ENCODE measurements around the gene MRPS18A.
A peak's percentile ranks its signal among the peaks of the same experiment; 100 is the strongest.

The MRPS18A gene

GRCh38 chr6:43630980-43631619 lies 56.5 kb downstream of the MRPS18A start:
- DNase-seq = no peak

GRCh38 chr6:43629505-43630300 lies 57.9 kb downstream of the MRPS18A start:
- peak; percentile 99 for DNase-seq

- DNase-seq = peak; percentile 99
These were observed 58.5 kb downstream of the MRPS18A start, which contains the start of gene GTPBP2 for GRCh38 chr6:43629104-43629504. Gene GTPBP2 (minus strand): TSS chr6:43629264. CDS start chr6:43629162, 102 bp downstream.

GRCh38 chr6:43628393-43629103 lies 59.0 kb downstream of the MRPS18A start:
- peak; percentile 51 for DNase-seq

- DNase-seq = peak; percentile 93
These were observed 60.4 kb downstream of the MRPS18A start for GRCh38 chr6:43627008-43627825.

- no peak for DNase-seq
These were observed 62.1 kb downstream of the MRPS18A start for GRCh38 chr6:43625393-43625992.

DNA sequence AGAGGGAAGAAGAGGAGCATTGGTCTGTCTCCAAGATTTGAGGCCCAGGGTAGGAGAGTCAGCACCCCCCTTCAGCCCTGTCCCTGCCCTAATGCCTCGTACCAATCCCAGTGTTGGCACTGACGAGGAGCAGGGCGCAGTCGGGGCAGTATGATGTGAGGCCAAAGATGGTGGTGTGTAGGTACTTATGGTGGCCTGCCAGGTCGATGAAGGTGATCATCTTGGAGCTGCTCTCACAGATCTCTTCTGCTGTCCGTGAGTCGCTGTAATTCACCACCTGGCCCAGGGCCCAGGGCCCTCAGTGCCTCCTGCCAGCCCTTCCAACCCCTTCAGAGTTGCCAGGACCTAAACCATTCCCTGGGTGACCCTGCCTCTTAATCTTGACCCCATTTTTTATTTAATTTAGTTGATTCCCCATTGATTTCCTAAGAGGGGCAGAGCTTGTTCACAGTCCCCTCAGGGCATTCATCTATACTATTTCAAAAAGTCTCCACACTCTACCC lies 62.8 kb downstream of the MRPS18A start:
- DNase-seq = no peak

- no peak for DNase-seq
These were observed 63.5 kb downstream of the MRPS18A start for GRCh38 chr6:43623880-43624785.

GRCh38 chr6:43622541-43622940 lies 65.0 kb downstream of the MRPS18A start:
- no peak for DNase-seq

DNA sequence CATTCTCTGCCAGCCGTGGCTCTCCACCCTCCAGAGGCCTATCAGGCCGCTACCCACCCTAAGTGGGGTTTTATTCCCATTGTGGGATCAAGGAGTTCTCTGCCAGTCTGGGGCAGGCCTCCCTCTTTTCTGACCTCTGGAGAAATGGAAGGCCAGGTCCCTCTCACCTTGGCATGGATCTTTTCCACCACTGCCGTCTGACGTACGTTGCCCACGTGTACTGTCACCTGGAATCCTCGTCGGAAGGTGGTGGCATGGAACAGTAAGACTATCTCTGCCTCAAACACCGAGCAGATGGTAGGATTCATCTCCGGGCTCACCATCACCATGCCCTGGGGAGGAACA lies 65.8 kb downstream of the MRPS18A start:
- DNase-seq = no peak

Data from fibroblast of skin of right quadriceps (primary cell).